ENCODE results near the gene TMEM63B.

DNA sequence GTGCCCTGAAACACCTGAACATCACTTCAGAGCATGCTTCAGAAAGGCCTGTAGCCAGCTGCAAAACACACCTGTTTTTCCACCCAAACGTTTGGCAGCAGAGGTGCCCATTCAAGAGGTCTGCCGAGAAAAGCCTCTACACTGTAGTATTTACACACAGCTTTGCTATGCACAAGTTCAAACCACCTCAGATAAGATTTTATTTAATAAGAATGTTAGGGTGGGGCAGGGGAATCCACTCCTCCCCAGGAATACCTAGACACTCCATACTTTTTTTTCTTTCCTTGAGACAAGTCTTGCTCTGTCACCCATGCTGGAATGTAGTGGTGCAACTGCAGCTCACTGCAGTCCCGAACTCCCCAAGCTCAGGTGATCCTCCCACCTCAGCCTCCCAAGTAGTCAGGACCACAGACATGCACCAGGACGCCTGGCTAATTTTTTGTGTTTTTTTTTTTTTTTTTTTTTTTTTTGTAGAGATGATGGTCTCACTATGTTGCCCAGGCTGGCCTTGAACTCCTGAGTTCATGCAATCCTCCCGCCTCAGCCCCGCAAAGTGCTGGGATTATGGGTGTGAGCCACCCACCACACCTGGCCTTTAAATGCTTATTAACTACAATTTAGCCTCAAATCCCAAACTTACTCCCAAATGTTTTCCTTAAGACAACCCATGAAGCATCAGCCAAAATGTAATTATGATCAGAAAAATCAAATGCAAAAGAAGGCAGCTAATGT is 9.8 kb upstream of the TMEM63B start:
- TF ChIP-seq MAX (IDR thresholded peaks at IDR 0.05) (0 out of 2 replicates have a peak, but pooled peaks have one; percentile 7), NFIC (IDR thresholded peaks at IDR 0.05) (no peak), EP300 (IDR thresholded peaks at IDR 0.05; ENCODE audit: borderline replicate concordance) (no peak), FOXM1 (IDR thresholded peaks at IDR 0.05; ENCODE audit: borderline replicate concordance, low read depth) (no peak), CEBPB (IDR thresholded peaks at IDR 0.05) (no peak), EGR1 (IDR thresholded peaks at IDR 0.05) (no peak), TEAD4 (IDR thresholded peaks at IDR 0.05) (peak; percentile 39; the same call in 1 of the 2 replicates), USF1 (IDR thresholded peaks at IDR 0.05) (no peak), TCF12 (IDR thresholded peaks at IDR 0.05; ENCODE audit: low read depth) (no peak), YY1 (IDR thresholded peaks at IDR 0.05; ENCODE audit: low read depth) (no peak), TAF1 (IDR thresholded peaks at IDR 0.05; ENCODE audit: low read depth) (no peak), REST (IDR thresholded peaks at IDR 0.05; ENCODE audit: low read depth) (no peak)
